Upper lobe of right lung (tissue), 1 donor: ENCODE results near the gene ADAMTS3. TPM values are rescaled to one million over a fixed set of nuclear protein-coding genes. Genes with fewer than 3 reads are reported as not detected.
A peak's percentile ranks its signal among the peaks of the same experiment; 100 is the strongest.

Experiments used
- ATAC-seq: fragments of 200-7000 bp; cut with Tn5 transposase; one replicate; pipeline ENCODE4 v1.9.1; 2020; ENCODE audit warnings: mild to moderate bottlenecking, moderate library complexity
- DNase-seq: peaks from one replicate; pipeline ENCODE4 v3.0.0-alpha.2; 2020
- H3K27ac ChIP-seq: fragments of 200-600 bp; one replicate; pipeline ENCODE4 v1.8.0; 2022
- H3K27me3 ChIP-seq: fragments of 200-600 bp; one replicate; pipeline ENCODE4 v1.8.0; 2022; ENCODE audit warnings: mild to moderate bottlenecking
- H3K36me3 ChIP-seq: fragments of 200-600 bp; one replicate; pipeline ENCODE4 v1.8.0; 2022
- H3K4me1 ChIP-seq: fragments of 200-600 bp; one replicate; pipeline ENCODE4 v1.8.0; 2022
- H3K4me3 ChIP-seq: fragments of 200-600 bp; one replicate; pipeline ENCODE4 v1.8.0; 2022; ENCODE audit warnings: mild to moderate bottlenecking
- H3K9me3 ChIP-seq: fragments of 200-600 bp; one replicate; pipeline ENCODE4 v1.8.0; 2022
- CTCF ChIP-seq: fragments of 200-600 bp; IDR thresholded peaks from one replicate; pipeline ENCODE4 v1.8.0; 2022; ENCODE audit warnings: antibody characterized with exemption
- intact Hi-C: fragments of 100-400 bp; cut with DNase I; formaldehyde crosslinking; loops from one replicate; pipeline ENCODE4 v1.11.0; 2022
- total RNA-seq: library from RNA; stranded (reverse); fragmentation: NEBNext Ultra II Directional; extraction: Animal tissue kit (Norgen Biotek cat#: 25700); gene quantifications from one replicate; pipeline ENCODE4 v1.2.1, GENCODE V29; 2021
- donor health status: DM: no; HTN: yes; CAD: no; lungs with severe emphysema.

Gene ADAMTS3
- total RNA-seq, 1 donor from 2014 or later = 3.6 TPM

GRCh38 chr4:72448231-72448630 lies 120.8 kb downstream of the ADAMTS3 start:
- H3K9me3 ChIP-seq = no peaks in the 10 kb centered on the region
- DNase-seq (no peak), ATAC-seq (no peak)
- no peak for TF ChIP-seq CTCF
- no peak overlapping the region for H3K27ac ChIP-seq
- no peaks in the 10 kb centered on the region for H3K4me1 ChIP-seq
- no peaks in the 10 kb centered on the region for H3K36me3 ChIP-seq
- no peaks in the 10 kb centered on the region for H3K27me3 ChIP-seq
- H3K4me3 ChIP-seq = no peak overlapping the region
- intact Hi-C loops = no loop called here

- Histone ChIP-seq H3K27me3 (no peaks in the 10 kb centered on the region), H3K4me3 (no peak overlapping the region), H3K27ac (no peak overlapping the region), H3K9me3 (no peaks in the 10 kb centered on the region), H3K4me1 (no peaks in the 10 kb centered on the region), H3K36me3 (no peaks in the 10 kb centered on the region)
- no peak for ATAC-seq
- no peak for DNase-seq
- intact Hi-C loops = no loop called here
- no peak for TF ChIP-seq CTCF
Measured at GRCh38 chr4:72446353-72447055, 122.5 kb downstream of the ADAMTS3 start.

GRCh38 chr4:72444092-72444491 lies 124.9 kb downstream of the ADAMTS3 start:
- Histone ChIP-seq H3K9me3 (no peaks in the 10 kb centered on the region), H3K27me3 (no peaks in the 10 kb centered on the region), H3K4me3 (no peak overlapping the region), H3K27ac (no peak overlapping the region), H3K4me1 (no peaks in the 10 kb centered on the region), H3K36me3 (no peaks in the 10 kb centered on the region)
- intact Hi-C loops = no loop called here
- no peak for ATAC-seq
- DNase-seq = no peak
- no peak for TF ChIP-seq CTCF

GRCh38 chr4:72442715-72443114 lies 126.3 kb downstream of the ADAMTS3 start:
- Histone ChIP-seq H3K4me1 (no peaks in the 10 kb centered on the region), H3K9me3 (no peaks in the 10 kb centered on the region), H3K4me3 (no peak overlapping the region), H3K27me3 (no peaks in the 10 kb centered on the region), H3K27ac (no peak overlapping the region), H3K36me3 (no peaks in the 10 kb centered on the region)
- ATAC-seq = no peak
- DNase-seq = no peak
- no peak for TF ChIP-seq CTCF
- intact Hi-C loops = no loop called here

- Histone ChIP-seq H3K27me3 (no peaks in the 10 kb centered on the region), H3K9me3 (no peaks in the 10 kb centered on the region), H3K36me3 (no peaks in the 10 kb centered on the region), H3K4me3 (no peak overlapping the region), H3K4me1 (no peaks in the 10 kb centered on the region), H3K27ac (no peak overlapping the region)
- intact Hi-C loops = no loop called here
- no peak for TF ChIP-seq CTCF
- no peak for ATAC-seq
- DNase-seq = no peak
Measured at GRCh38 chr4:72442147-72442546, 126.9 kb downstream of the ADAMTS3 start.

GRCh38 chr4:72440386-72440785 lies 128.6 kb downstream of the ADAMTS3 start:
- Histone ChIP-seq H3K4me3 (no peak overlapping the region), H3K36me3 (no peaks in the 10 kb centered on the region), H3K27ac (no peak overlapping the region), H3K9me3 (no peaks in the 10 kb centered on the region), H3K4me1 (no peaks in the 10 kb centered on the region), H3K27me3 (no peaks in the 10 kb centered on the region)
- TF ChIP-seq CTCF = no peak
- intact Hi-C loops = no loop called here
- DNase-seq (no peak), ATAC-seq (peak; percentile 54)
